Measurements from ENCODE around the gene TSEN34. TPM values are rescaled to one million over a fixed set of nuclear protein-coding genes. Genes with fewer than 3 reads are reported as not detected.

TSEN34 gene
- total RNA-seq, 2 donors from 2014 or later, result 36.7 to 37.0 TPM

GRCh38 chr19:54188215-54188871, 2.8 kb upstream of the TSEN34 start:
- DNase-seq (ENCODE audit: low spot score), result no peak
- Histone ChIP-seq H3K4me1 (peaks cover 0 to 24% of the 10 kb centered on the region in 2 donors), H3K36me3 (peaks cover 4% of the 10 kb centered on the region), H3K27ac (peak overlapping the region; percentile 96 to 97), H3K4me3 (peak overlapping the region; percentile 60 to 94), H3K9me3 (no peaks in the 10 kb centered on the region), H3K27me3 (no peaks in the 10 kb centered on the region)
- TF ChIP-seq, protein P1, sequence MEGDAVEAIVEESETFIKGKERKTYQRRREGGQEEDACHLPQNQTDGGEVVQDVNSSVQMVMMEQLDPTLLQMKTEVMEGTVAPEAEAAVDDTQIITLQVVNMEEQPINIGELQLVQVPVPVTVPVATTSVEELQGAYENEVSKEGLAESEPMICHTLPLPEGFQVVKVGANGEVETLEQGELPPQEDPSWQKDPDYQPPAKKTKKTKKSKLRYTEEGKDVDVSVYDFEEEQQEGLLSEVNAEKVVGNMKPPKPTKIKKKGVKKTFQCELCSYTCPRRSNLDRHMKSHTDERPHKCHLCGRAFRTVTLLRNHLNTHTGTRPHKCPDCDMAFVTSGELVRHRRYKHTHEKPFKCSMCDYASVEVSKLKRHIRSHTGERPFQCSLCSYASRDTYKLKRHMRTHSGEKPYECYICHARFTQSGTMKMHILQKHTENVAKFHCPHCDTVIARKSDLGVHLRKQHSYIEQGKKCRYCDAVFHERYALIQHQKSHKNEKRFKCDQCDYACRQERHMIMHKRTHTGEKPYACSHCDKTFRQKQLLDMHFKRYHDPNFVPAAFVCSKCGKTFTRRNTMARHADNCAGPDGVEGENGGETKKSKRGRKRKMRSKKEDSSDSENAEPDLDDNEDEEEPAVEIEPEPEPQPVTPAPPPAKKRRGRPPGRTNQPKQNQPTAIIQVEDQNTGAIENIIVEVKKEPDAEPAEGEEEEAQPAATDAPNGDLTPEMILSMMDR (IDR thresholded peaks at IDR 0.05), result no peak

GRCh38 chr19:54189145-54189734, 1.9 kb upstream of the TSEN34 start, which contains the start of gene MBOAT7:
TSS of gene MBOAT7 (minus strand) at chr19:54189580. CDS start at chr19:54188508, 1,072 bp downstream.
- no peak for DNase-seq (ENCODE audit: low spot score)
- Histone ChIP-seq H3K4me1 (peaks cover 0 to 24% of the 10 kb centered on the region in 2 donors), H3K27ac (peak within 1 kb of the TSS; percentile 96 to 97), H3K36me3 (peaks cover 13% of the 10 kb centered on the region), H3K27me3 (no peaks in the 10 kb centered on the region), H3K4me3 (peak within 1 kb of the TSS; percentile 63 to 94), H3K9me3 (no peaks in the 10 kb centered on the region)
- TF ChIP-seq, protein P1 (IDR thresholded peaks at IDR 0.05), result peak in 1 of 2 donors; percentile 56

DNA sequence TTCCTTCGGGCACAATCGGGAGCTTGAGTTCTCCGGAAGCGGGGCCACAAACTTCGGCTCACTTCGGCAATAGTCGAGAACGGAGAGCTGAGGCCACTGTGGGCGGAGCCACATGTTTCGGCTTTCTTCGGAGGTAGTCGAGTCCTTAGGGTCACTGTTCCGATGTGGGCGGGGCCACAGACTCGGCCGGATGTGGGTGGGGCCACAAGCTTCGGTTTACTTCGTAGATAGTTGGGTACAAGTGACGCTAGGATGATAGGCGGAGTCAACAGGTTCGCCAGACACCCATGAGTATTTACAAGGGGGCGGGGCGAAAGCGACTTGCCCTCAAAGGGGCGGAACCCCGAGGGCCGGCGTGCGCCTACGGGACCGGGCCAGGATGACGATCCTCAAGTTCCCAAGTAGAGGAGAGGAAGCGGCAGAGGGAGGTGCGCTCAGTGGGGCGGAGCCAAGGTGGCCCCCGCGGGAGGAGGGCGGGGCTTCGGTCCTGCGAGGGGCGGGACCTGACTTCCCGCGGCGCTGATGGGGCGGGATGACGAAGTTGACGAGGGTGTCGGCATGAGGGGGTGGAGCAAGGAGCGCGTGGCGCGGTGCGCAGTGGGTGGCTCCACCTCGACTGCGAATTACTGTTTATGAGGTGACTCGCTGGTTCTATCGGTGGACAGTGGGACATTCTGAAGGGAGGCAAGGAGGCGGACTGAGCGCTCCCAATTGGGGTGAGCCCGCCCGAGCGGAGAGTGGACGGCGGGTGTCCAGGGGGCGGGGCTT, 1.2 kb upstream of the TSEN34 start:
- H3K9me3 ChIP-seq, result no peaks in the 10 kb centered on the region
- peak; percentile 100 for DNase-seq (ENCODE audit: low spot score)
- peaks cover 15% of the 10 kb centered on the region for H3K36me3 ChIP-seq
- peaks cover 0 to 24% of the 10 kb centered on the region in 2 donors for H3K4me1 ChIP-seq
- TF ChIP-seq, protein P1 (IDR thresholded peaks at IDR 0.05), result no peak
- H3K27me3 ChIP-seq, result no peaks in the 10 kb centered on the region
- peak overlapping the region; percentile 63 to 94 for H3K4me3 ChIP-seq
- peak overlapping the region; percentile 96 to 97 for H3K27ac ChIP-seq

DNA sequence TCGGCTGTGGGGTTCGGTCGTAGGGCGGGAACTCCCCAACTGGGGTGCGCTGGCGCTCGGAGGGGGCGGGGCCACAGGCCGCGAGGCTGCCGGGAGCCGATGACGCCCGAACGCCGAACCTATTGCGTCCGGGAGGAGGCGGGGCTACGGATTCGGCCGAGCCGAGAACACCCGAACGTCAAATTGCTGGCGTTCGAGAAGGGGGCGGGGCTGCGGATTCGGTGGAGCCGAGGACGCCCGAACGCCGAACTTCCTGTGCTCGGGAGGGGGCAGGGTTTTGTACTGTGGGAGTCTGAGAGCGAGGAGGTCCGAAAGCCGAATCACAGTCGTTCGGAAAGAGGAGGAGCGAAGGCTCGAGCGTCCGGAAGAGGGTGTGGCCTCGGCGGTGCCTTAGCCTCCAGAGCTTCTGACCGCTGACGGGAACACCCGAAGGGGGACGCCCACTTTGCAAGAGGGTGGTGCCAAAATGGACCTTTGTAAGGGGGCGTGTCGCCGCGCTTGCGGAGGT, 551 bp upstream of the TSEN34 start:
- Histone ChIP-seq H3K27ac (peak overlapping the region; percentile 96 to 97), H3K36me3 (peaks cover 15% of the 10 kb centered on the region), H3K4me1 (peaks cover 0 to 24% of the 10 kb centered on the region in 2 donors), H3K27me3 (no peaks in the 10 kb centered on the region), H3K4me3 (peak overlapping the region; percentile 63 to 94), H3K9me3 (no peaks in the 10 kb centered on the region)
- TF ChIP-seq, protein P1 (IDR thresholded peaks at IDR 0.05), result no peak
- DNase-seq (ENCODE audit: low spot score), result peak; percentile 99

GRCh38 chr19:54191811-54192453, 824 bp downstream of the TSEN34 start:
- Histone ChIP-seq H3K4me1 (peaks cover 0 to 24% of the 10 kb centered on the region in 2 donors), H3K36me3 (peaks cover 15% of the 10 kb centered on the region), H3K9me3 (no peaks in the 10 kb centered on the region), H3K27ac (peak overlapping the region; percentile 96 to 97), H3K4me3 (peak overlapping the region; percentile 63 to 94), H3K27me3 (no peaks in the 10 kb centered on the region)
- TF ChIP-seq, protein P1 (IDR thresholded peaks at IDR 0.05), result no peak
- no peak for DNase-seq (ENCODE audit: low spot score)

Measured in right atrium auricular region (tissue), 2 donors.